GM19351 (cell line): ENCODE results near the gene ADNP2.

ENCODE experiments used
- ATAC-seq: cut with Tn5 transposase; IDR thresholded peaks from one replicate; pipeline ENCODE4 v1.9.1; 2021; ENCODE audit warnings: mild to moderate bottlenecking, moderate library complexity; ENCODE audit not compliant: unreplicated experiment

Gene ADNP2

GRCh38 chr18:80188643-80189530, 79.8 kb downstream of the ADNP2 start:
- no peak for ATAC-seq

GRCh38 chr18:80189531-80189865, 80.4 kb downstream of the ADNP2 start:
- no peak for ATAC-seq
